Right lobe of liver (tissue), 6 donors: ENCODE data around the gene DCAF11. TPM values are rescaled to one million over a fixed set of nuclear protein-coding genes. Genes with fewer than 3 reads are reported as not detected.

ENCODE experiments used
- ATAC-seq, 4 donors: fragments of 200-7000 bp; cut with Tn5 transposase; one replicate each; pipeline ENCODE4 v1.9.1; 2020; ENCODE audit warnings: mild to moderate bottlenecking in 4 of 4, moderate library complexity in 4 of 4
- DNase-seq, 3 donors: peaks; one replicate each; pipeline ENCODE4 v3.0.0-alpha.2; 2020
- H3K27ac ChIP-seq, 3 donors: fragments of 200-600 bp; one replicate each; pipeline ENCODE4 v1.8.0; 2022
- H3K27me3 ChIP-seq, 2 donors: fragments of 200-600 bp; one replicate each; pipeline ENCODE4 v1.8.0; 2022
- H3K36me3 ChIP-seq, 4 donors: fragments of 200-600 bp; sonication (generic) in 1 of 4; one replicate each; pipeline versions ENCODE4 v1.5.1 to v1.8.0; 2017 to 2022; ENCODE audit warnings: control low read depth in 1 of 4
- H3K4me1 ChIP-seq, 4 donors: fragments of 200-600 bp; sonication (generic) in 1 of 4; one replicate each; pipeline versions ENCODE4 v1.5.1 to v1.8.0; 2017 to 2022; ENCODE audit warnings: control low read depth in 1 of 4
- H3K4me3 ChIP-seq, 3 donors: fragments of 200-600 bp; one replicate each; pipeline ENCODE4 v1.8.0; 2022
- H3K9me3 ChIP-seq, 4 donors: fragments of 200-600 bp; sonication (generic) in 1 of 4; one replicate each; pipeline versions ENCODE4 v1.5.1 to v1.8.0; 2017 to 2022; ENCODE audit warnings: control low read depth in 1 of 4
- CTCF ChIP-seq, 4 donors: fragments of 200-600 bp in 3 of 4; fragments of 450-650 bp in 1 of 4; IDR thresholded peaks; one replicate each; pipeline versions ENCODE4 v1.5.1 to v1.8.0; 2016 to 2022; ENCODE audit warnings: antibody characterized with exemption in 4 of 4, mild to moderate bottlenecking in 2 of 4
- POLR2A ChIP-seq: fragments of 450-650 bp; IDR thresholded peaks from one replicate; pipeline ENCODE4 v1.6.1; 2017; ENCODE audit warnings: antibody characterized with exemption, mild to moderate bottlenecking
- WGBS: methylation state at CpG from one replicate; pipeline ENCODE4 v1.1.6; 2018; ENCODE audit warnings: low coverage, low lambda C conversion rate; ENCODE audit not compliant: insufficient coverage; ENCODE audit errors: missing lambda C conversion rate; 5-methylcytosine and 5-hydroxymethylcytosine counted together
- intact Hi-C, 2 donors: fragments of 100-400 bp; cut with DNase I; formaldehyde crosslinking; loops; one replicate each; pipeline versions ENCODE4 v1.11.2 to v1.14.1; 2022
- total RNA-seq, 6 experiments: library from RNA; depleted of rRNA in 2 of 6; stranded (reverse); fragments of >200 nt in 2 of 6; fragmentation: NEBNext Ultra II Directional in 3 of 6; extraction: Animal tissue kit (Norgen Biotek cat#: 25700) in 3 of 6; gene quantifications; one replicate each; pipeline versions ENCODE4 v1.1.0 to v1.2.4, GENCODE V29; 2016 to 2023
- donor health status: DM: no; HTN: yes; CAD: no.
- donor health status: DM: no; HTN: no; CAD: no.
- donor health status: DM: no; HTN: no; CAD: no.
- donor health status: DM: no; HTN: yes; CAD: no.
- donor health status: DM: no; HTN: yes; CAD: no.

DCAF11 gene
- total RNA-seq, 6 experiments from 2014 or later, result 65.9 to 180 (median 103) TPM

- H3K36me3 ChIP-seq, result peaks cover 0 to 25% (median 5%) of the 10 kb centered on the region in 4 donors
- 100% methylated on average over 2 of the region's 2 CpGs for WGBS
- no peaks in the 10 kb centered on the region for H3K9me3 ChIP-seq
- H3K4me3 ChIP-seq, result no peak overlapping the region
- H3K27ac ChIP-seq, result no peak overlapping the region
- TF ChIP-seq POLR2A, result no peak
- TF ChIP-seq CTCF (IDR thresholded peaks at IDR 0.05), result no peak
- no peaks in the 10 kb centered on the region for H3K27me3 ChIP-seq
- DNase-seq, result peak in 1 of 3 donors; percentile 23
- no peak for ATAC-seq
- intact Hi-C loops, result no loop called here
- H3K4me1 ChIP-seq, result peaks cover 0 to 39% (median 9%) of the 10 kb centered on the region in 4 donors
Observed at GRCh38 chr14:24143511-24143910, 28.9 kb downstream of the DCAF11 start.

GRCh38 chr14:24144451-24144850 is 29.9 kb downstream of the DCAF11 start:
- no peaks in the 10 kb centered on the region for H3K9me3 ChIP-seq
- DNase-seq (no peak), ATAC-seq (no peak)
- H3K4me3 ChIP-seq, result no peak overlapping the region
- peaks cover 0 to 23% (median 3%) of the 10 kb centered on the region in 4 donors for H3K36me3 ChIP-seq
- no peaks in the 10 kb centered on the region for H3K27me3 ChIP-seq
- TF ChIP-seq POLR2A, result no peak
- no peak for TF ChIP-seq CTCF (IDR thresholded peaks at IDR 0.05)
- H3K4me1 ChIP-seq, result peaks cover 0 to 32% (median 9%) of the 10 kb centered on the region in 4 donors
- no peak overlapping the region for H3K27ac ChIP-seq
- intact Hi-C loops, result no loop called here
- WGBS, result 100% methylated on average over 1 of the region's 1 CpG

GRCh38 chr14:24145219-24145618 is 30.6 kb downstream of the DCAF11 start:
- Histone ChIP-seq H3K4me1 (peaks cover 0 to 25% (median 7%) of the 10 kb centered on the region in 4 donors), H3K27ac (no peak overlapping the region), H3K27me3 (no peaks in the 10 kb centered on the region), H3K4me3 (peak overlapping the region in 1 of 3 donors; percentile 86), H3K9me3 (no peaks in the 10 kb centered on the region), H3K36me3 (peaks cover 0 to 26% (median 6%) of the 10 kb centered on the region in 4 donors)
- WGBS, result 75% methylated on average over 1 of the region's 2 CpGs
- TF ChIP-seq POLR2A (no peak), CTCF (IDR thresholded peaks at IDR 0.05) (no peak)
- intact Hi-C loops, result no loop called here
- ATAC-seq, result no peak
- DNase-seq, result no peak

GRCh38 chr14:24145690-24146452 is 31.3 kb downstream of the DCAF11 start:
- H3K9me3 ChIP-seq, result no peaks in the 10 kb centered on the region
- peaks cover 0 to 22% (median 6%) of the 10 kb centered on the region in 4 donors for H3K4me1 ChIP-seq
- WGBS, result under 1% methylated on average over 8 of the region's 9 CpGs
- intact Hi-C loops, result no loop called here
- H3K36me3 ChIP-seq, result peaks cover 0 to 31% (median 10%) of the 10 kb centered on the region in 4 donors
- DNase-seq, result no peak
- H3K4me3 ChIP-seq, result peak overlapping the region; percentile 70 to 86 (median 83)
- no peak for TF ChIP-seq POLR2A
- TF ChIP-seq CTCF (IDR thresholded peaks at IDR 0.05), result no peak
- no peak for ATAC-seq
- no peaks in the 10 kb centered on the region for H3K27me3 ChIP-seq
- H3K27ac ChIP-seq, result peak overlapping the region; percentile 49 to 79 (median 74)
